ENCODE measurements around the gene RXRB.

Gene RXRB

GRCh38 chr6:33198159-33198852 is 2.2 kb downstream of the RXRB start:
- in situ Hi-C loops (cut with MboI; ENCODE audit: low sequenced_read_pairs), result no loop called here

GRCh38 chr6:33197431-33198048 is 2.9 kb downstream of the RXRB start:
- in situ Hi-C loops (cut with MboI; ENCODE audit: low sequenced_read_pairs), result no loop called here

DNA sequence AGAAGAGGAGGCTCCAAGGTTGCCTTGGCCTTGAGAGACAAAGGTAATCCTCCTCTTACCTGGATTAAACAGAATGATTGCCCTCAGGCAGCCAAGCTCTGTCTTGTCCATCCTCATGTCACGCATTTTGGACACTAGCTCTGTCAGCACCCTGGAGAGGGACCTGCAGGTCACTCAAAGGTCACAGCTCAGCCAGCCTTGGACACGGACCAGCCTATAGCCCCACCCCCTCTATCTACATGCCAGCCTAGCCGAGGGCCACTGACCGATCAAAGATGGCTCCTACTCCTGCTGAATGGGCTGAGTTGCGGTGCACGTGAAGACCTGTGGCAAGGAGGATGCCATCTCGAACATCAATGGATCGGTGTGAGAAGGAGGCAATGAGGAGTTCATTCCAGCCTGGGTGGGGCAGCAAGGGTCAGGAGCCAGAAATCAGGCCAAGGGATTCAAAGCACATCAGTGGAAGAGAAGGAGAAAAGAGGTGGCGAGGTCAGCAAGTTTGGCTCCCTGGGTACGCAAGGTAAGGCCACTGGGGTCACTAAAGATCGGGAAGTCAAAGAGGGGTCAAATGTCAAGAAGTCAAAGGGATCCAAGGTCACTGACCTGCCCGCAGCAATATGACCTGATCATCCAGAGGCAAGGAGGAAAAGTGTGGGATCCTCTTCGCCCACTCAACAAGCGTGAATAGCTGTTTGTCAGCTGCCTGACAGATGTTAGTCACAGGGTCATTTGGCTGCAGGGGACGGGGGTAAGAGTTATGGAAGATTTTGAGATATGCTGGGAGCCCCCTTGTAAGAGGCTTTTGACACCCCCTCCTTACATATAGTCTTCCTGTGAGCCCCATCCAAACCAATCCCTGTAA is 4.9 kb downstream of the RXRB start:
- in situ Hi-C loops (cut with MboI; ENCODE audit: low sequenced_read_pairs), result no loop called here

DNA sequence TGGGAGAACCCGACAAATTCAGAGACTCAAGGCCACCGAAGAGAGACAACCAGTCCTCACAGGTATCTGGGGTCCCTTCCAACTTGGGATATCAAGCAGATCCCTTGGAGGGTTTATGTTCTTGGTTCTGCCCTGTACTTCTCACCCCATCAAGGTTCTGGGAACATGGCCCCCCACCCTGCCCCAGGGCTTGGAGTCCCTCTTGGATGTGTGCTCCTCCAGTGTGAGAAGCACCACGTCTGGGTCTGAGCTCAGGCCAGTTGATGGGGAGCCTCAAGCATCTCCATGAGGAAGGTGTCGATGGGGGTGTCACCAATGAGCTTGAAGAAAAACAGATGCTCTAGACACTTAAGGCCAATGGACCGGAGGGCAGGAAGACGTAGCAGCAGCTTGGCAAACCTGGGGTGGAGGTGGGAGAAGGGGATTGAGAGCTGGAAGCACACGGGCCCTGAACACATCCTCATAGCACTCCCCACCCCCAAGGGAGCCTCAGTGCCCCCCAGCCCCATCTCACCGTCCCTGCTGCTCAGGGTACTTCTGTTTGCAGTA is 6.0 kb downstream of the RXRB start:
- in situ Hi-C loops (cut with MboI; ENCODE audit: low sequenced_read_pairs), result no loop called here

GRCh38 chr6:33193619-33194018 is 6.8 kb downstream of the RXRB start:
- in situ Hi-C loops (cut with MboI; ENCODE audit: low sequenced_read_pairs), result no loop called here

- in situ Hi-C loops (cut with MboI; ENCODE audit: low sequenced_read_pairs), result no loop called here
These were observed 7.5 kb downstream of the RXRB start for GRCh38 chr6:33192671-33193602.

- in situ Hi-C loops (cut with MboI; ENCODE audit: low sequenced_read_pairs), result no loop called here
These were observed 8.3 kb downstream of the RXRB start, which contains the start of gene COL11A2 for GRCh38 chr6:33192105-33192646. Gene COL11A2 (minus strand): TSS chr6:33192467. CDS start chr6:33192240, 227 bp downstream.

- in situ Hi-C loops (cut with MboI; ENCODE audit: low sequenced_read_pairs), result no loop called here
These were observed 8.9 kb downstream of the RXRB start for GRCh38 chr6:33191383-33192104.

- in situ Hi-C loops (cut with MboI; ENCODE audit: low sequenced_read_pairs), result no loop called here
These were observed 9.9 kb downstream of the RXRB start for GRCh38 chr6:33190504-33191107.

- in situ Hi-C loops (cut with MboI; ENCODE audit: low sequenced_read_pairs), result no loop called here
These were observed 10.6 kb downstream of the RXRB start for GRCh38 chr6:33189625-33190448.

- in situ Hi-C loops (cut with MboI; ENCODE audit: low sequenced_read_pairs), result no loop called here
These were observed 11.3 kb downstream of the RXRB start for GRCh38 chr6:33189164-33189563.

GRCh38 chr6:33187809-33188208 is 12.7 kb downstream of the RXRB start:
- in situ Hi-C loops (cut with MboI; ENCODE audit: low sequenced_read_pairs), result no loop called here

- in situ Hi-C loops (cut with MboI; ENCODE audit: low sequenced_read_pairs), result no loop called here
These were observed 14.7 kb downstream of the RXRB start for GRCh38 chr6:33185654-33186187.

- in situ Hi-C loops (cut with MboI; ENCODE audit: low sequenced_read_pairs), result no loop called here
These were observed 15.3 kb downstream of the RXRB start for GRCh38 chr6:33185190-33185589.

GRCh38 chr6:33183071-33183683 is 17.3 kb downstream of the RXRB start:
- in situ Hi-C loops (cut with MboI; ENCODE audit: low sequenced_read_pairs), result no loop called here

- in situ Hi-C loops (cut with MboI; ENCODE audit: low sequenced_read_pairs), result no loop called here
These were observed 19.3 kb downstream of the RXRB start for GRCh38 chr6:33181141-33181540.

DNA sequence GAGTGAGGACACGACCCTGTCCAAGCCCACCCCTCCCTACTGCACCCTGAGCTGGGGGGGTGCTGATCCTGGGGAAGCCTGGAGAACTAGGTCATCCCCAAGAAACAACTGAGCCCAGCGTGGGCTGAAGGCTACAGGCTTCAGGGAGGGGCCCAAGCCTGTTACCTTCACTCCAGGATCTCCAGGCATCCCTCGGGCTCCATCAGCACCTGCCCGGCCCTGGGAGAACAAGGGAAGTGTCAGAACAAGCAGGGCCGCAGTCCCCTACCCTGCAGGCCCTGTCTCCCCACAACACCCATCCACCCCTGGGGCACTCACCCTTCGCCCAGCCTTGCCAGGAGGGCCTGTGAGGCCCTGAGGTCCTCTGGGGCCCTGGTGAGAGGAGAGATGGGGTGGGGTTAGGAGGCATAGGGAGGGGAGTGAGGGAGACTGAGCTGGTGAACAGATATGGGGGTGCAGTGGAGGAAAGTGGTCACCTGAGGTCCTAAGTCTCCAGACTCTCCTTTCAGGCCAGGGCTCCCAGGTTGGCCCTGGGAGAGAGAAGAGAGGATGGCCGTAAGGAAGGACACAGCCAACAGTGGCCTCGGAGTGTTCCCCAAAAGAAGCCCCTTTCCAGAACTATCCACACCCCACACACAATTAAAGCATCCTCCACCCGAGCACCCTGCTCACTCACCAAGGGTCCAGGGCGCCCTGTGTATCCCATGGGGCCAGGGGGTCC is 21.6 kb downstream of the RXRB start:
- in situ Hi-C loops (cut with MboI; ENCODE audit: low sequenced_read_pairs), result no loop called here

Measured in HL-60/S4 treated with phorbol 12-myristate 13-acetate at 8.2 ng/mL for 4 days and 3 days (cell line).